Pancreas (tissue), 10 donors: ENCODE data around the gene EXTL1. TPM values are rescaled to one million over a fixed set of nuclear protein-coding genes. Genes with fewer than 3 reads are reported as not detected.

ENCODE experiments used
- ATAC-seq, 4 donors: fragments of 200-7000 bp; cut with Tn5 transposase; one replicate each; pipeline versions ENCODE4 v1.8.0 to v1.9.1; 2020; ENCODE audit warnings: mild to moderate bottlenecking in 4 of 4, moderate library complexity in 4 of 4
- DNase-seq, 6 donors: peaks; one replicate each; pipeline ENCODE4 v3.0.0-alpha.2; 2020
- FAIRE-seq: peaks from 2 replicates; lab custom pipeline; 2012; peaks lifted over from hg19 to GRCh38; lab: Jason Lieb, UNC
- H3K27ac ChIP-seq, 4 donors: fragments of 200-600 bp; sonication (generic); 1 replicate in 3 of 4; 2 replicates in 1 of 4; pipeline versions ENCODE4 v1.5.0 to v1.8.0; 2020
- H3K27me3 ChIP-seq, 4 donors: fragments of 200-600 bp; one replicate each; pipeline ENCODE4 v1.8.0; 2021
- H3K36me3 ChIP-seq, 3 donors: fragments of 200-600 bp; sonication (generic) in 1 of 3; one replicate each; pipeline versions ENCODE4 v1.5.0 to v1.8.0; 2020 to 2021
- H3K4me1 ChIP-seq, 3 donors: fragments of 200-600 bp; one replicate each; pipeline ENCODE4 v1.8.0; 2021
- H3K4me3 ChIP-seq, 4 donors: fragments of 200-600 bp; sonication (generic) in 2 of 4; one replicate each; pipeline versions ENCODE4 v1.5.0 to v1.8.0; 2020 to 2021
- H3K9me3 ChIP-seq, 4 donors: fragments of 200-600 bp; one replicate each; pipeline ENCODE4 v1.8.0; 2021
- WGBS, 2 donors: extraction: QIAGEN DNeasy Blood & Tissue Kit; methylation state at CpG; one replicate each; pipeline ENCODE4 v1.1.7; 2013; 5-methylcytosine and 5-hydroxymethylcytosine counted together
- intact Hi-C, 3 donors: fragments of 100-400 bp; cut with DNase I; formaldehyde crosslinking; loops; one replicate each; pipeline versions ENCODE4 v1.11.1 to v1.14.2; 2022
- polyA plus RNA-seq, 2 donors: library from polyadenylated mRNA; stranded (reverse); fragments of 200-250 nt; gene quantifications; one replicate each; pipeline ENCODE4 v1.2.3, GENCODE V29; 2013
- total RNA-seq, 6 donors: library from RNA; stranded (reverse); fragmentation: NEBNext Ultra II Directional in 4 of 6; extraction: Animal tissue kit (Norgen Biotek cat#: 25700) in 4 of 6; gene quantifications; one replicate each; pipeline versions ENCODE4 v1.2.1 to v1.2.4, GENCODE V29; 2021 to 2023
- TF ChIP-seq, protein P1 (sequence below), 4 donors: fragments of 200-600 bp; sonication (generic) in 3 of 4; IDR thresholded peaks; one replicate each; pipeline versions ENCODE4 v1.5.0 to v1.8.0; 2021; ENCODE audit warnings: antibody characterized with exemption in 4 of 4
- donor health status: healthy with polysubstance abuse.
- donor health status: DM: no; HTN: no; CAD: no; lungs with moderate emphysema.
- donor health status: DM: no; HTN: no; CAD: no.
- donor health status: control.
- donor health status: control.
- donor health status: Bipolar disorder and iron deficiency.
- donor health status: DM: yes; HTN: yes; CAD: no.
- donor health status: DM: no; HTN: no; CAD: no.
- donor health status: DM: no; HTN: no; CAD: no.
- donor health status: DM: yes; HTN: yes; CAD: no.

The EXTL1 gene
- total and polyA plus RNA-seq, 8 donors: 0.04 to 0.34 (median 0.18) TPM

DNA sequence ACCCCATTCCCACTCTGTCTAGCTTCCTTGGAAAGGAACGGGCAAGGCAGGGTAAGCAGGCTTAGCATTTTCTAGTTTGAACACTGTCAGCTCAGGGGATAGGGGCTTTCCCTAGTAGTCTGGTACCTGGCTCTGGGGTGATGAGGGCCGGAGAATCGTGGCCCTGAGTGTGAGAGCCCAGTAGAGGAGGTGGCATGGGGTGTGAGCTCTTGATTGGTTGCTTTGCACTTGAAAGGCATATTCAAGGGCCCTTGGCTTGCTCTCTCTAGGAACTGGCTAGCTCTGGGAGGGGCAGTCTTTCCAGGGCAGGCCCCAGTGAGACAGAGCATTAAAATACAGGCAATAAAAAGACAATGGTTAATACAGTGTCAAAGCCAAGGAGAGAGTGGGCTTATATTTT is 10.8 kb upstream of the EXTL1 start:
- no peak for DNase-seq
- intact Hi-C loops: no loop called here
- no peak overlapping the region for H3K27ac ChIP-seq
- FAIRE-seq: no peak
- no peaks in the 10 kb centered on the region for H3K9me3 ChIP-seq
- H3K4me1 ChIP-seq: no peaks in the 10 kb centered on the region
- H3K36me3 ChIP-seq: no peaks in the 10 kb centered on the region
- WGBS, 2 donors: 78 to 81% methylated on average over 3 of the region's 3 CpGs
- TF ChIP-seq, protein P1, sequence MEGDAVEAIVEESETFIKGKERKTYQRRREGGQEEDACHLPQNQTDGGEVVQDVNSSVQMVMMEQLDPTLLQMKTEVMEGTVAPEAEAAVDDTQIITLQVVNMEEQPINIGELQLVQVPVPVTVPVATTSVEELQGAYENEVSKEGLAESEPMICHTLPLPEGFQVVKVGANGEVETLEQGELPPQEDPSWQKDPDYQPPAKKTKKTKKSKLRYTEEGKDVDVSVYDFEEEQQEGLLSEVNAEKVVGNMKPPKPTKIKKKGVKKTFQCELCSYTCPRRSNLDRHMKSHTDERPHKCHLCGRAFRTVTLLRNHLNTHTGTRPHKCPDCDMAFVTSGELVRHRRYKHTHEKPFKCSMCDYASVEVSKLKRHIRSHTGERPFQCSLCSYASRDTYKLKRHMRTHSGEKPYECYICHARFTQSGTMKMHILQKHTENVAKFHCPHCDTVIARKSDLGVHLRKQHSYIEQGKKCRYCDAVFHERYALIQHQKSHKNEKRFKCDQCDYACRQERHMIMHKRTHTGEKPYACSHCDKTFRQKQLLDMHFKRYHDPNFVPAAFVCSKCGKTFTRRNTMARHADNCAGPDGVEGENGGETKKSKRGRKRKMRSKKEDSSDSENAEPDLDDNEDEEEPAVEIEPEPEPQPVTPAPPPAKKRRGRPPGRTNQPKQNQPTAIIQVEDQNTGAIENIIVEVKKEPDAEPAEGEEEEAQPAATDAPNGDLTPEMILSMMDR (IDR thresholded peaks at IDR 0.05): no peak
- H3K27me3 ChIP-seq: no peaks in the 10 kb centered on the region
- ATAC-seq: no peak
- no peak overlapping the region for H3K4me3 ChIP-seq

DNA sequence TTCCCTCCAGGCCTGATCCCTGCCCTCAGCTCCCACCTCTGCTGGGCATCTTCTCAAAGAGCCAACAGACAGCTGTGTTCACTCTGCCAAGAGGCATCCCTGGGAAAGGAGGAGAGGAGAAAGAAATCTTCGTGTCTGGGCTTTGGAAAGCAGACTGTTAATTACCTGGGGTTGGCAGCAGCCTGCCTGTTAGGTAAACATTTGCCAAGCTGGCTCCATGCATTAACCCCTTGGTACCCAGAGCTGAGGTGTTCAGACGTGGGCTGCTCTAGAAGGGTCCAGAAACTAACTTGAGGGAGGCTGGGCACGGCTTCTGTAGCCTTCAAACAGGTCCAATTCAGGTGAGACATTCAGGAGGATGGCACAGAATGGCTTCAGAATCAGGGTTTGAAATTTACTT is 8.7 kb upstream of the EXTL1 start:
- intact Hi-C loops: no loop called here
- H3K36me3 ChIP-seq: no peaks in the 10 kb centered on the region
- WGBS, 2 donors: 28 to 33% methylated on average over 3 of the region's 3 CpGs
- ATAC-seq (peak; percentile 63 to 81 (median 70)), DNase-seq (peak in 1 of 6 donors; percentile 30), FAIRE-seq (no peak)
- no peaks in the 10 kb centered on the region for H3K9me3 ChIP-seq
- H3K4me1 ChIP-seq: no peaks in the 10 kb centered on the region
- H3K27ac ChIP-seq: no peak overlapping the region
- H3K27me3 ChIP-seq: no peaks in the 10 kb centered on the region
- TF ChIP-seq, protein P1 (IDR thresholded peaks at IDR 0.05): no peak
- H3K4me3 ChIP-seq: no peak overlapping the region

DNA sequence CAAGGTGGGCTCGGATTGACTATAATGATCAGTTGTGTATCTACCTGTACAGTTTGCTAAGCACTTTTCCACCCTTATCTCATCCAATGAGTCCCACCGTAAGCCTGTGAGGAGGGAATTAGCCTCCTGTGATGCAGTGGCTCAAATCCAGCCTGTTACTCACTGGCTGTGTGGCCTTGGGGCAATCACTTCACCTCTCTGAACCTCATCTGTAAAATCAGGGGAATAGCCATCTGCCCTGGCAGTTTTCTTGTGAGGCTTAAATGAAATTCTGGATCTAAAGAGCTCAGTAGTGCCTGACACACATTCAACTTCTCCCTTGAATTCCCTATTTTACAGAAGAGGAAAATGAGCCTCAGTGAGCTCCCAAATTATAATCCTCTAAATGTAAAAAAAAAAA is 7.4 kb upstream of the EXTL1 start:
- TF ChIP-seq, protein P1 (IDR thresholded peaks at IDR 0.05): no peak

DNA sequence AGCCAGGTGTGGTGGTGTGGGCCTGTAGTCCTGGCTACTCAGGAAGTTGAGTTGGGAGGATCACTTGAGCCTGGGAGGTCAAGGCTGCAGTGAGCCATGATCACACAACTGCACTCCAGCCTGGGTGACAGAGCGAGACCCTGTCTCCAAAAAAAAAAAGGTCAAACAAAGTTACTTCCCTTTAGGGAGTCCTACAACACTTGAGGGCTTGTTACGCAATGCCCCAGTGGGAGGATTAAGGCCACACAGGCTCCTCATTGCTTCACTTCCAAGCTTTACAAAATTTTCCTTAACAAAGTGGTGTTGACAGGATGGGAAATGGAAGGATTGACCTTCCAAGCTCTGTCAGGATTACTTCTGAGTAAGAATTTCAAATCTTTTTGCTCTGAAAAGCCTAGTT is 6.2 kb upstream of the EXTL1 start:
- TF ChIP-seq, protein P1 (IDR thresholded peaks at IDR 0.05): no peak
- H3K4me3 ChIP-seq: no peak overlapping the region
- ATAC-seq (peak in 3 of 4 donors; percentile 24 to 54 (median 44)), DNase-seq (no peak), FAIRE-seq (no peak)
- intact Hi-C loops: no loop called here
- no peaks in the 10 kb centered on the region for H3K4me1 ChIP-seq
- no peaks in the 10 kb centered on the region for H3K36me3 ChIP-seq
- WGBS, 2 donors: 92 to 95% methylated on average over 2 of the region's 2 CpGs
- no peaks in the 10 kb centered on the region for H3K9me3 ChIP-seq
- no peaks in the 10 kb centered on the region for H3K27me3 ChIP-seq
- no peak overlapping the region for H3K27ac ChIP-seq

More for the DNA sequence above, 7.4 kb upstream of the EXTL1 start:
- WGBS, 2 donors: 85 to 92% methylated on average over 2 of the region's 2 CpGs
- Histone ChIP-seq H3K4me1 (no peaks in the 10 kb centered on the region), H3K27ac (no peak overlapping the region), H3K4me3 (no peak overlapping the region), H3K9me3 (no peaks in the 10 kb centered on the region), H3K36me3 (no peaks in the 10 kb centered on the region), H3K27me3 (no peaks in the 10 kb centered on the region)
- DNase-seq: no peak
- no peak for ATAC-seq
- FAIRE-seq: no peak
- intact Hi-C loops: no loop called here

DNA sequence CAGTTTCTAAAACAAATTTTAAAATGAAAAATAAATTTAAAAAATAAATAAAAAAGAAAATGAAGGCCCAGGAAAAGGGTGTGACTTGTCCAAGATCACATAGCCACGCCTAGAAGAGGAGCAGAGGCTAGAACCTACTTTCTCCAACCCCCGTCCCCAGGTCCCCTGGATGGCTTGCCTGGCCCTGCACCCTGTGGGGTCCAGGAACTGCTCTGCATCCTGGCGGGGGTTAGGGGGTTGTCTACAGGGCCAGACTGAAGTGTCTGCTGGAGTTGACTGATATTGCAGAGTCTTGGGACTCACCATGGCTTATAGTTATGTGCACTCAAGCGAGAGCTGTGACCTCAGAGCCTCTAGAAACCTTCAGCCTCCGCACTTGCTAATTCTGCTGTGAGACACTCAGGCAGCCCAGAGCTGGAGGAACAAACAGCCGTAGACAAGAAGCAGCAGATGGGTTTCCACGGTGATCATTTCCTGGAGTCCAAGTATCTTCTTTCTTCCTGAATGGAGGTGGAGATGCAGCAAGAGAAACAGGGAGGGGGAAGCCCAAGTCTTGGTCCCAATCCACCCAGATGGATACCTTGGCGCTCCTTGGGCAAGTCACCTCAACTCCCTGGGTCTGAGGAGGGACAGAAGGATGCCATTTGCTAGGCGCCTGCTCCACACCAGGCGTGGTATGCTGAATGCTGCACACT is 5.2 kb upstream of the EXTL1 start:
- Histone ChIP-seq H3K27ac (no peak overlapping the region), H3K9me3 (no peaks in the 10 kb centered on the region), H3K36me3 (no peaks in the 10 kb centered on the region), H3K4me1 (no peaks in the 10 kb centered on the region), H3K4me3 (no peak overlapping the region), H3K27me3 (no peaks in the 10 kb centered on the region)
- DNase-seq: no peak
- 84 to 88% methylated on average over 10 of the region's 10 CpGs for WGBS, 2 donors
- TF ChIP-seq, protein P1 (IDR thresholded peaks at IDR 0.05): no peak
- ATAC-seq: no peak
- intact Hi-C loops: no loop called here
- FAIRE-seq: no peak
